ENCODE results near the gene GPRC5B. TPM values are rescaled to one million over a fixed set of nuclear protein-coding genes. Genes with fewer than 3 reads are reported as not detected.

GPRC5B gene
- total RNA-seq, result not detected

- H3K27me3 Mint-ChIP-seq, result peaks cover 33% of the 10 kb centered on the region
These were observed at the start of gene GPRC5B for GRCh38 chr16:19884611-19885450. Gene GPRC5B, minus strand, starts transcription at chr16:19884848. Its CDS starts 12,003 bp downstream, at chr16:19872845.

GRCh38 chr16:19933740-19934139, 49.1 kb upstream of the GPRC5B start:
- no peak for ATAC-seq
- H3K4me3 Mint-ChIP-seq, result no peak overlapping the region
- H3K9me3 Mint-ChIP-seq, result no peaks in the 10 kb centered on the region
- H3K27ac Mint-ChIP-seq, result no peak overlapping the region
- CTCF ChIA-PET, result interaction anchor here (1.5 kb wide), 1 partner anchor 26 kb away, joined by 3 read pairs; no protein-coding TSS in a partner anchor
- no peak for TF ChIP-seq CTCF (IDR thresholded peaks at IDR 0.05)
- DNase-seq, result no peak
- H3K36me3 Mint-ChIP-seq (ENCODE audit: low read depth), result no peaks in the 10 kb centered on the region
- no peaks in the 10 kb centered on the region for H3K27me3 Mint-ChIP-seq
- no peaks in the 10 kb centered on the region for H3K4me1 Mint-ChIP-seq (ENCODE audit: low read depth)
- POLR2A ChIA-PET, result no interaction called here
- intact Hi-C loops (cut with micrococcal nuclease), result no loop called here

More at GRCh38 chr16:19884611-19885450, at the start of gene GPRC5B:
- Mint-ChIP-seq H3K4me3 (peak within 1 kb of the TSS; percentile 73), H3K4me1 (ENCODE audit: low read depth) (peaks cover 20% of the 10 kb centered on the region), H3K27ac (no peak within 1 kb of the TSS), H3K36me3 (ENCODE audit: low read depth) (no peaks in the 10 kb centered on the region), H3K9me3 (no peaks in the 10 kb centered on the region)
- ChIA-PET CTCF (interaction anchor here (0.9 to 3.8 kb wide), 4 partner anchors 280 to 328 kb away, joined by 3 to 47 read pairs (median 6); partner anchors contain the start of gene VPS35L), POLR2A (interaction anchor here (0.8 kb wide), 1 partner anchor 166 kb away, joined by 3 read pairs; the partner anchor contains the start of genes IQCK and KNOP1)
- ATAC-seq (peak; percentile 52), DNase-seq (peak; percentile 42)
- intact Hi-C loops (cut with micrococcal nuclease), result no loop called here
- TF ChIP-seq CTCF (IDR thresholded peaks at IDR 0.05), result no peak

GRCh38 chr16:19929062-19929511, 44.4 kb upstream of the GPRC5B start:
- no peaks in the 10 kb centered on the region for H3K36me3 Mint-ChIP-seq (ENCODE audit: low read depth)
- no peaks in the 10 kb centered on the region for H3K9me3 Mint-ChIP-seq
- ATAC-seq (no peak), DNase-seq (no peak)
- H3K27ac Mint-ChIP-seq, result no peak overlapping the region
- H3K4me3 Mint-ChIP-seq, result no peak overlapping the region
- CTCF ChIA-PET, result interaction anchor here (1.2 kb wide), 1 partner anchor 22 kb away, joined by 3 read pairs; no protein-coding TSS in a partner anchor
- POLR2A ChIA-PET, result no interaction called here
- no peak for TF ChIP-seq CTCF (IDR thresholded peaks at IDR 0.05)
- no peaks in the 10 kb centered on the region for H3K4me1 Mint-ChIP-seq (ENCODE audit: low read depth)
- peaks cover 5% of the 10 kb centered on the region for H3K27me3 Mint-ChIP-seq
- intact Hi-C loops (cut with micrococcal nuclease), result no loop called here

GRCh38 chr16:19928432-19928831, 43.8 kb upstream of the GPRC5B start:
- TF ChIP-seq CTCF (IDR thresholded peaks at IDR 0.05), result no peak
- no peak for ATAC-seq

More at GRCh38 chr16:19928432-19928831, 43.8 kb upstream of the GPRC5B start:
- Mint-ChIP-seq H3K9me3 (no peaks in the 10 kb centered on the region), H3K27ac (no peak overlapping the region), H3K36me3 (ENCODE audit: low read depth) (no peaks in the 10 kb centered on the region), H3K4me3 (no peak overlapping the region), H3K4me1 (ENCODE audit: low read depth) (no peaks in the 10 kb centered on the region), H3K27me3 (peaks cover 5% of the 10 kb centered on the region)
- DNase-seq, result no peak
- POLR2A ChIA-PET, result no interaction called here
- CTCF ChIA-PET, result interaction anchor here (1.0 to 1.2 kb wide), 2 partner anchors 21 to 457 kb away, joined by 3 read pairs; no protein-coding TSS in a partner anchor
- intact Hi-C loops (cut with micrococcal nuclease), result no loop called here
